Sigmoid colon (tissue), 7 donors: Measurements from ENCODE around the gene GRID2. TPM values are rescaled to one million over a fixed set of nuclear protein-coding genes. Genes with fewer than 3 reads are reported as not detected.

Source experiments
- DNase-seq: peaks from one replicate; pipeline ENCODE4 v3.0.0-alpha.2; 2019
- H3K27ac ChIP-seq, 4 donors: fragments of 200-600 bp; sonication (generic); one replicate each; pipeline ENCODE4 v1.5.1; 2016 to 2019; ENCODE audit warnings: mild to moderate bottlenecking in 1 of 4
- H3K27me3 ChIP-seq, 3 donors: fragments of 200-600 bp; sonication (generic); one replicate each; pipeline ENCODE4 v1.5.1; 2019; ENCODE audit warnings: mild to moderate bottlenecking in 1 of 3
- H3K36me3 ChIP-seq, 4 donors: fragments of 200-600 bp; sonication (generic); one replicate each; pipeline ENCODE4 v1.5.1; 2016 to 2019
- H3K4me1 ChIP-seq, 4 donors: fragments of 200-600 bp; sonication (generic); one replicate each; pipeline ENCODE4 v1.5.1; 2017 to 2019
- H3K4me3 ChIP-seq, 4 donors: fragments of 200-600 bp; sonication (generic); one replicate each; pipeline ENCODE4 v1.5.1; 2017 to 2019; ENCODE audit warnings: mild to moderate bottlenecking in 2 of 4, moderate library complexity in 1 of 4
- H3K9me3 ChIP-seq, 4 donors: fragments of 200-600 bp in 3 of 4; sonication (generic) in 3 of 4; one replicate each; pipeline versions ENCODE4 v1.5.1 to v1.6.1; 2013 to 2019
- CTCF ChIP-seq, 4 experiments: fragments of 450-650 bp in 3 of 4; fragments of 200-600 bp in 1 of 4; IDR thresholded peaks; one replicate each; pipeline ENCODE4 v1.5.1; 2016 to 2019; ENCODE audit warnings: antibody characterized with exemption in 4 of 4, mild to moderate bottlenecking in 3 of 4, moderate library complexity in 2 of 4
- EP300 ChIP-seq, 4 donors: sonication (generic); formaldehyde crosslinking; IDR thresholded peaks; one replicate each; pipeline ENCODE4 v1.6.1; 2017; ENCODE audit warnings: antibody characterized with exemption in 4 of 4
- POLR2A ChIP-seq, 2 donors: fragments of 450-650 bp; IDR thresholded peaks; one replicate each; pipeline ENCODE4 v1.6.1; 2016; ENCODE audit warnings: antibody characterized with exemption in 2 of 2, mild to moderate bottlenecking in 2 of 2, moderate library complexity in 2 of 2
- POLR2AphosphoS5 ChIP-seq, 4 donors: sonication (generic); formaldehyde crosslinking; IDR thresholded peaks; one replicate each; pipeline ENCODE4 v1.6.1; 2017; ENCODE audit warnings: antibody characterized with exemption in 4 of 4
- WGBS, 2 donors: extraction: QIAGEN DNeasy Blood & Tissue Kit; methylation state at CpG; one replicate each; pipeline ENCODE4 v1.1.7; 2013; 5-methylcytosine and 5-hydroxymethylcytosine counted together
- intact Hi-C: fragments of 100-400 bp; cut with DNase I; formaldehyde crosslinking; loops from one replicate; pipeline ENCODE4 v1.15.1; 2023
- polyA plus RNA-seq, 3 donors: library from polyadenylated mRNA; stranded (reverse); fragments of 200-250 nt; gene quantifications; one replicate each; pipeline ENCODE4 v1.2.3, GENCODE V29; 2013
- total RNA-seq, 4 donors: library from RNA; depleted of rRNA; stranded (reverse); fragments of >200 nt; gene quantifications; one replicate each; pipeline ENCODE4 v1.1.0, GENCODE V29; 2016
- donor health status: healthy with polysubstance abuse.
- donor health status: Bipolar disorder and iron deficiency.
- donor health status: healthy.

Gene GRID2
- total and polyA plus RNA-seq, 7 donors = 0.04 to 1.9 (median 0.28) TPM; not detected in 2

GRCh38 chr4:92514627-92515026 lies 210.9 kb downstream of the GRID2 start:
- no peak overlapping the region for H3K27ac ChIP-seq
- no peaks in the 10 kb centered on the region for H3K36me3 ChIP-seq
- H3K27me3 ChIP-seq = no peaks in the 10 kb centered on the region
- intact Hi-C loops = no loop called here
- H3K4me3 ChIP-seq = no peak overlapping the region
- TF ChIP-seq EP300 (IDR thresholded peaks at IDR 0.05) = no peak
- TF ChIP-seq POLR2A (IDR thresholded peaks at IDR 0.05) = no peak
- TF ChIP-seq CTCF (IDR thresholded peaks at IDR 0.05) = no peak
- no peak for TF ChIP-seq POLR2AphosphoS5 (IDR thresholded peaks at IDR 0.05)
- DNase-seq = no peak
- no peaks in the 10 kb centered on the region for H3K4me1 ChIP-seq
- no peaks in the 10 kb centered on the region for H3K9me3 ChIP-seq
- WGBS, 2 donors = 85 to 87% methylated on average over 1 of the region's 1 CpG

- 79 to 83% methylated on average over 6 of the region's 6 CpGs for WGBS, 2 donors
- H3K4me1 ChIP-seq = no peaks in the 10 kb centered on the region
- no peak overlapping the region for H3K4me3 ChIP-seq
- DNase-seq = no peak
- H3K27ac ChIP-seq = no peak overlapping the region
- TF ChIP-seq POLR2AphosphoS5 (IDR thresholded peaks at IDR 0.05) = no peak
- no peak for TF ChIP-seq CTCF (IDR thresholded peaks at IDR 0.05)
- TF ChIP-seq POLR2A (IDR thresholded peaks at IDR 0.05) = no peak
- TF ChIP-seq EP300 (IDR thresholded peaks at IDR 0.05) = no peak
- no peaks in the 10 kb centered on the region for H3K36me3 ChIP-seq
- H3K27me3 ChIP-seq = no peaks in the 10 kb centered on the region
- no peaks in the 10 kb centered on the region for H3K9me3 ChIP-seq
- intact Hi-C loops = no loop called here
These were observed 212.7 kb downstream of the GRID2 start for GRCh38 chr4:92516450-92516849.

- Histone ChIP-seq H3K4me1 (no peaks in the 10 kb centered on the region), H3K9me3 (no peaks in the 10 kb centered on the region), H3K27me3 (no peaks in the 10 kb centered on the region), H3K27ac (no peak overlapping the region), H3K4me3 (no peak overlapping the region), H3K36me3 (no peaks in the 10 kb centered on the region)
- intact Hi-C loops = no loop called here
- TF ChIP-seq CTCF (IDR thresholded peaks at IDR 0.05) (no peak), EP300 (IDR thresholded peaks at IDR 0.05) (no peak), POLR2AphosphoS5 (IDR thresholded peaks at IDR 0.05) (no peak)
- no peak for DNase-seq
- 93 to 95% methylated on average over 3 of the region's 3 CpGs for WGBS, 2 donors
These were observed 216.0 kb downstream of the GRID2 start for GRCh38 chr4:92519727-92520126.

- Histone ChIP-seq H3K36me3 (no peaks in the 10 kb centered on the region), H3K27ac (no peak overlapping the region), H3K9me3 (no peaks in the 10 kb centered on the region), H3K4me3 (no peak overlapping the region), H3K4me1 (no peaks in the 10 kb centered on the region), H3K27me3 (no peaks in the 10 kb centered on the region)
- DNase-seq = no peak
- 78 to 79% methylated on average over 2 of the region's 2 CpGs for WGBS, 2 donors
- intact Hi-C loops = no loop called here
- TF ChIP-seq CTCF (IDR thresholded peaks at IDR 0.05) (no peak), POLR2A (IDR thresholded peaks at IDR 0.05) (no peak), POLR2AphosphoS5 (IDR thresholded peaks at IDR 0.05) (no peak), EP300 (IDR thresholded peaks at IDR 0.05) (no peak)
These were observed 216.8 kb downstream of the GRID2 start for GRCh38 chr4:92520563-92520962.

GRCh38 chr4:92521941-92522340 lies 218.2 kb downstream of the GRID2 start:
- Histone ChIP-seq H3K4me3 (no peak overlapping the region), H3K36me3 (no peaks in the 10 kb centered on the region), H3K27ac (no peak overlapping the region), H3K4me1 (no peaks in the 10 kb centered on the region), H3K9me3 (no peaks in the 10 kb centered on the region), H3K27me3 (no peaks in the 10 kb centered on the region)
- intact Hi-C loops = no loop called here
- 59 to 67% methylated on average over 2 of the region's 2 CpGs for WGBS, 2 donors
- TF ChIP-seq CTCF (IDR thresholded peaks at IDR 0.05) (no peak), EP300 (IDR thresholded peaks at IDR 0.05) (no peak), POLR2AphosphoS5 (IDR thresholded peaks at IDR 0.05) (no peak), POLR2A (IDR thresholded peaks at IDR 0.05) (no peak)
- DNase-seq = no peak
